Measurements from ENCODE around the gene CAMKK1. TPM values are rescaled to one million over a fixed set of nuclear protein-coding genes. Genes with fewer than 3 reads are reported as not detected.
A peak's percentile ranks its signal among the peaks of the same experiment; 100 is the strongest.

Gene CAMKK1
- total and polyA plus RNA-seq, 9 of the 15 experiments (the other 6 are each of a cell fraction or from before 2014, with no cell fraction given) = 0.34 to 7.5 (median 4.9) TPM

- no peak for TF ChIP-seq SP2 (IDR thresholded peaks at IDR 0.05; ENCODE audit: extremely low read depth, low read depth, low read length, poor library complexity, severe bottlenecking)
These were observed 64.6 kb downstream of the CAMKK1 start (continued) for GRCh38 chr17:3828151-3828851.

- intact Hi-C loops (cut with micrococcal nuclease) (loop anchor here (1.0 to 2.0 kb wide), 2 partner anchors 90 to 144 kb away; no protein-coding TSS in a partner anchor), in situ Hi-C loops (cut with MboI) (no loop called here)
- no peaks in the 10 kb centered on the region for H3K27me3 ChIP-seq (ENCODE audit: control insufficient read depth in 2 of 2, insufficient read depth in 2 of 2, low read length in 2 of 2)
- peak; percentile 39; the same call in 1 of the 3 replicates for ATAC-seq
- ChIA-PET CTCF (ENCODE audit: low intra/inter-chr PET ratio) (interaction anchor here (0.6 to 1.5 kb wide), 5 partner anchors 88 to 1208 kb away, joined by 3 to 13 read pairs (median 3); no protein-coding TSS in a partner anchor), POLR2A (interaction anchor here (0.7 kb wide), 1 partner anchor 10 kb away, joined by 3 read pairs; no protein-coding TSS in a partner anchor)
- H3K36me3 ChIP-seq (ENCODE audit: control insufficient read depth, insufficient read depth, low read length) = peaks cover 57% of the 10 kb centered on the region
- H3K9ac ChIP-seq (ENCODE audit: insufficient read depth in 1 of 2, low read depth in 2 of 2, low read length in 2 of 2) = no peak overlapping the region
- no peaks in the 10 kb centered on the region for H3K9me1 ChIP-seq (ENCODE audit: control insufficient read depth, insufficient read depth, low read length)
- DNase-seq (ENCODE audit: extremely low read depth in 1 of 4, low spot score in 3 of 4) = peak; percentile 32 to 67 (median 40)
- H3K4me2 ChIP-seq (ENCODE audit: insufficient read depth, low read length) = no peak overlapping the region
- H3K4me1 ChIP-seq (replicated peaks in 1 of 2; ENCODE audit: control insufficient read depth in 2 of 2, insufficient read depth in 2 of 2, low read length in 2 of 2) = no peaks in the 10 kb centered on the region
- H3K79me2 ChIP-seq (ENCODE audit: control insufficient read depth, insufficient read depth, low read length) = no peaks in the 10 kb centered on the region
- no peaks in the 10 kb centered on the region for H3K9me3 ChIP-seq (replicated peaks; ENCODE audit: control insufficient read depth, insufficient read depth, low read depth, low read length)
- H3K4me3 ChIP-seq = no peak overlapping the region
- no TSS peak for BruUV-seq (replicated peaks)
- H3K27ac ChIP-seq (ENCODE audit: extremely low read depth, low read depth, low read length) = no peak overlapping the region
- no peaks in the 10 kb centered on the region for H4K20me1 ChIP-seq (replicated peaks; ENCODE audit: control insufficient read depth, insufficient read depth, low read length)
- FAIRE-seq = peak; percentile 37
- WGBS (ENCODE audit: insufficient coverage, low coverage, missing lambda C conversion rate) = 47% methylated on average over 6 of the region's 6 CpGs
- H2AFZ ChIP-seq (ENCODE audit: low read depth, low read length) = no peak overlapping the region
- peak; percentile 69 for TF ChIP-seq HNRNPK (IDR thresholded peaks at IDR 0.05; ENCODE audit: low read depth, low read length, poor library complexity, severe bottlenecking)
- TF ChIP-seq CTCF (IDR thresholded peaks at IDR 0.05 in 2 of 3, conservative IDR thresholded peaks at IDR 0.05 in 1 of 3; ENCODE audit: insufficient read depth in 2 of 3, low read depth in 1 of 3, low read length in 3 of 3) = peak; percentile 55 to 69 (median 68)
- no peak for TF ChIP-seq MCM5 (IDR thresholded peaks at IDR 0.05; ENCODE audit: low read depth)
- TF ChIP-seq REST (IDR thresholded peaks at IDR 0.05; ENCODE audit: borderline replicate concordance) = peak; percentile 49; the same call in 1 of the 2 replicates
- TF ChIP-seq REST (CRISPR knock-in tag; IDR thresholded peaks at IDR 0.05; ENCODE audit: low read depth) = no peak
- TF ChIP-seq RAD21 (CRISPR knock-in tag; conservative IDR thresholded peaks at IDR 0.05 in 1 of 2, IDR thresholded peaks at IDR 0.05 in 1 of 2) = peak; percentile 23 to 58; a peak in 3 of 4 replicates
These were observed 65.6 kb downstream of the CAMKK1 start for GRCh38 chr17:3827124-3827773.
